Liver (tissue), 9 donors: ENCODE results near the gene RIC1. TPM values are rescaled to one million over a fixed set of nuclear protein-coding genes. Genes with fewer than 3 reads are reported as not detected.

Source experiments
- DNase-seq: peaks from one replicate; pipeline ENCODE4 v3.0.0-alpha.2; 2017; ENCODE audit warnings: low spot score
- H3K27ac ChIP-seq, 2 donors: one replicate each; pipeline ENCODE4 v1.7.0; 2013; ENCODE audit warnings: inconsistent platforms in 2 of 2, low read length in 2 of 2, control low read depth in 1 of 2, low read depth in 1 of 2, mild to moderate bottlenecking in 1 of 2
- H3K27me3 ChIP-seq, 4 donors: one replicate each; pipeline versions ENCODE4 v1.6.1 to v1.7.0; 2013; ENCODE audit warnings: low read length in 3 of 4, inconsistent platforms in 1 of 4, mild to moderate bottlenecking in 1 of 4, moderate library complexity in 1 of 4; ENCODE audit not compliant: control insufficient read depth in 4 of 4, insufficient read depth in 4 of 4
- H3K36me3 ChIP-seq, 4 donors: one replicate each; pipeline versions ENCODE4 v1.6.1 to v1.7.0; 2013; ENCODE audit warnings: low read length in 3 of 4, mild to moderate bottlenecking in 3 of 4, low read depth in 1 of 4, moderate library complexity in 1 of 4; ENCODE audit not compliant: control insufficient read depth in 4 of 4, insufficient read depth in 3 of 4
- H3K4me1 ChIP-seq, 4 donors: one replicate each; pipeline versions ENCODE4 v1.6.1 to v1.7.0; 2013; ENCODE audit warnings: low read length in 3 of 4, mild to moderate bottlenecking in 3 of 4, moderate library complexity in 1 of 4; ENCODE audit not compliant: control insufficient read depth in 4 of 4, insufficient read depth in 4 of 4
- H3K4me3 ChIP-seq, 3 donors: one replicate each; pipeline versions ENCODE4 v1.6.1 to v1.7.0; 2013; ENCODE audit warnings: low read length in 3 of 3, control low read depth in 1 of 3, low read depth in 1 of 3, mild to moderate bottlenecking in 1 of 3
- H3K9ac ChIP-seq, 2 donors: one replicate each; pipeline ENCODE4 v1.7.0; 2013; ENCODE audit warnings: low read length in 2 of 2, mild to moderate bottlenecking in 2 of 2, moderate library complexity in 2 of 2, control low read depth in 1 of 2, low read depth in 1 of 2
- H3K9me3 ChIP-seq, 4 donors: one replicate each; pipeline versions ENCODE4 v1.6.1 to v1.7.0; 2013; ENCODE audit warnings: low read length in 3 of 4; ENCODE audit not compliant: control insufficient read depth in 4 of 4
- EGR1 ChIP-seq, 2 donors: IDR thresholded peaks; 2 replicates each; pipeline ENCODE4 v1.6.1; 2016 to 2018; ENCODE audit warnings: antibody characterized with exemption in 2 of 2, low read depth in 2 of 2
- FOXA1 ChIP-seq: IDR thresholded peaks from 2 replicates; pipeline ENCODE4 v1.6.1; 2016; ENCODE audit warnings: antibody characterized with exemption
- FOXA2 ChIP-seq: IDR thresholded peaks from 2 replicates; pipeline ENCODE4 v1.6.1; 2016; ENCODE audit warnings: antibody characterized with exemption
- GABPA ChIP-seq, 2 donors: IDR thresholded peaks in 1 of 2; conservative IDR thresholded peaks in 1 of 2; 2 replicates each; pipeline ENCODE4 v1.6.1; 2016; ENCODE audit warnings: antibody characterized with exemption in 2 of 2, mild to moderate bottlenecking in 1 of 2, moderate library complexity in 1 of 2
- HNF4A ChIP-seq, 2 donors: conservative IDR thresholded peaks; 2 replicates each; pipeline ENCODE4 v1.6.1; 2016; ENCODE audit warnings: antibody characterized with exemption in 2 of 2, mild to moderate bottlenecking in 2 of 2
- HNF4G ChIP-seq: IDR thresholded peaks from 2 replicates; pipeline ENCODE4 v1.6.1; 2016; ENCODE audit warnings: antibody characterized with exemption
- JUND ChIP-seq, 2 donors: IDR thresholded peaks; 2 replicates each; pipeline ENCODE4 v1.6.1; 2016; ENCODE audit warnings: antibody characterized with exemption in 2 of 2
- MAX ChIP-seq: IDR thresholded peaks from 2 replicates; pipeline ENCODE4 v1.6.1; 2016; ENCODE audit warnings: antibody characterized with exemption
- NR2F2 ChIP-seq: IDR thresholded peaks from 2 replicates; pipeline ENCODE4 v1.6.1; 2016; ENCODE audit warnings: antibody characterized with exemption
- RAD21 ChIP-seq, 2 donors: IDR thresholded peaks; 2 replicates each; pipeline ENCODE4 v1.6.1; 2016; ENCODE audit warnings: antibody characterized with exemption in 2 of 2, mild to moderate bottlenecking in 2 of 2
- RXRA ChIP-seq, 2 donors: IDR thresholded peaks; 2 replicates each; pipeline ENCODE4 v1.6.1; 2017 to 2018; ENCODE audit warnings: antibody characterized with exemption in 2 of 2, mild to moderate bottlenecking in 1 of 2
- SP1 ChIP-seq: IDR thresholded peaks from 2 replicates; pipeline ENCODE4 v1.6.1; 2018; ENCODE audit warnings: antibody characterized with exemption, mild to moderate bottlenecking
- TAF1 ChIP-seq: conservative IDR thresholded peaks from 2 replicates; pipeline ENCODE4 v1.6.1; 2016; ENCODE audit warnings: antibody characterized with exemption, mild to moderate bottlenecking
- YY1 ChIP-seq: IDR thresholded peaks from 2 replicates; pipeline ENCODE4 v1.6.1; 2016; ENCODE audit warnings: antibody characterized with exemption, mild to moderate bottlenecking
- ZBTB33 ChIP-seq: IDR thresholded peaks from 2 replicates; pipeline ENCODE4 v1.6.1; 2016; ENCODE audit warnings: antibody characterized with exemption
- WGBS: extraction: QIAGEN DNeasy Blood & Tissue Kit; methylation state at CpG from one replicate; pipeline ENCODE4 v1.1.7; 2013; 5-methylcytosine and 5-hydroxymethylcytosine counted together
- polyA plus RNA-seq, 2 donors: library from polyadenylated mRNA; stranded (reverse) in 1 of 2; unstranded in 1 of 2; fragments of 200-250 nt in 1 of 2; fragments of >200 nt in 1 of 2; fragmentation: Nextera tagmentation in 1 of 2; extraction: Ambion mirVana in 1 of 2; gene quantifications; one replicate each; pipeline versions ENCODE4 v1.2.1 to v1.2.3, GENCODE V29; 2013 to 2015
- total RNA-seq, 2 donors: library from RNA; depleted of rRNA; stranded (reverse); fragments of >200 nt; gene quantifications; one replicate each; pipeline ENCODE4 v1.2.3, GENCODE V29; 2014
- TF ChIP-seq, protein P1 (sequence below): fragments of 150-350 bp; IDR thresholded peaks from 2 replicates; pipeline ENCODE4 v1.5.1; 2017; ENCODE audit warnings: improper control_type of control experiment, low read depth, low read length; ENCODE audit not compliant: missing input control
- TF ChIP-seq, protein P2 (sequence below): IDR thresholded peaks from 2 replicates; pipeline ENCODE4 v1.6.1; 2016; ENCODE audit warnings: antibody characterized with exemption
- TF ChIP-seq, protein P3 (sequence below): IDR thresholded peaks from 2 replicates; pipeline ENCODE4 v1.6.1; 2016; ENCODE audit warnings: antibody characterized with exemption, mild to moderate bottlenecking
- donor health status: healthy.
- donor health status: healthy.
- donor health status: healthy.
- donor health status: healthy.
- donor health status: healthy.

Gene RIC1
- total and polyA plus RNA-seq, 4 donors = 4.1 to 25.8 (median 9.8) TPM

DNA sequence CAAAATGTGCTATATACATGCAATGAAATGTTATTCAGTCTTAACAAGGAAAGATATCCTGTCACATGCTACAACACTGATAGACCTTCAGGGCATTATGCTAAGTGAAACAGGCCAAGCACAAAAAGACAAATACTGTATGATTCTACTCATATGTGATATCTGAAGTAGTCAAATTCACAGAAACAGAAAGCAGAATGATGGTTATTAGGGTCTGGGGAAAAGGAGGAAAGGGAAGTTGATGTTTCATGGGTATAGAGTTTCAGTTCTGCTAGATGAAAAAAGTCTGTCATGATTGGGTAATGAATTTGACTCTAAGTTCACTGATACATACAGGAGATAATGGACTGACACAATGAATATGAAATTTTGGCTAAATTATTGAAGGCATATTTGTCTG is 11.2 kb upstream of the RIC1 start (continued):
- no peak for TF ChIP-seq GABPA (IDR thresholded peaks at IDR 0.05 in 1 of 2, conservative IDR thresholded peaks at IDR 0.05 in 1 of 2)

- 94% methylated on average over 2 of the region's 2 CpGs for WGBS
- no peak for TF ChIP-seq JUND (IDR thresholded peaks at IDR 0.05)
- TF ChIP-seq RAD21 (IDR thresholded peaks at IDR 0.05) = no peak
- no peak for TF ChIP-seq RXRA (IDR thresholded peaks at IDR 0.05)
- TF ChIP-seq, protein P1, sequence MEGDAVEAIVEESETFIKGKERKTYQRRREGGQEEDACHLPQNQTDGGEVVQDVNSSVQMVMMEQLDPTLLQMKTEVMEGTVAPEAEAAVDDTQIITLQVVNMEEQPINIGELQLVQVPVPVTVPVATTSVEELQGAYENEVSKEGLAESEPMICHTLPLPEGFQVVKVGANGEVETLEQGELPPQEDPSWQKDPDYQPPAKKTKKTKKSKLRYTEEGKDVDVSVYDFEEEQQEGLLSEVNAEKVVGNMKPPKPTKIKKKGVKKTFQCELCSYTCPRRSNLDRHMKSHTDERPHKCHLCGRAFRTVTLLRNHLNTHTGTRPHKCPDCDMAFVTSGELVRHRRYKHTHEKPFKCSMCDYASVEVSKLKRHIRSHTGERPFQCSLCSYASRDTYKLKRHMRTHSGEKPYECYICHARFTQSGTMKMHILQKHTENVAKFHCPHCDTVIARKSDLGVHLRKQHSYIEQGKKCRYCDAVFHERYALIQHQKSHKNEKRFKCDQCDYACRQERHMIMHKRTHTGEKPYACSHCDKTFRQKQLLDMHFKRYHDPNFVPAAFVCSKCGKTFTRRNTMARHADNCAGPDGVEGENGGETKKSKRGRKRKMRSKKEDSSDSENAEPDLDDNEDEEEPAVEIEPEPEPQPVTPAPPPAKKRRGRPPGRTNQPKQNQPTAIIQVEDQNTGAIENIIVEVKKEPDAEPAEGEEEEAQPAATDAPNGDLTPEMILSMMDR = no peak
- TF ChIP-seq HNF4A (conservative IDR thresholded peaks at IDR 0.05) = no peak
- TF ChIP-seq MAX = no peak
- TF ChIP-seq ZBTB33 = no peak
- TF ChIP-seq, protein P2, sequence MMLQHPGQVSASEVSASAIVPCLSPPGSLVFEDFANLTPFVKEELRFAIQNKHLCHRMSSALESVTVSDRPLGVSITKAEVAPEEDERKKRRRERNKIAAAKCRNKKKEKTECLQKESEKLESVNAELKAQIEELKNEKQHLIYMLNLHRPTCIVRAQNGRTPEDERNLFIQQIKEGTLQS = no peak
- no peak for TF ChIP-seq HNF4G
- H3K4me1 ChIP-seq = no peaks in the 10 kb centered on the region
Observed at GRCh38 chr9:5620494-5620893, 8.4 kb upstream of the RIC1 start.

DNA sequence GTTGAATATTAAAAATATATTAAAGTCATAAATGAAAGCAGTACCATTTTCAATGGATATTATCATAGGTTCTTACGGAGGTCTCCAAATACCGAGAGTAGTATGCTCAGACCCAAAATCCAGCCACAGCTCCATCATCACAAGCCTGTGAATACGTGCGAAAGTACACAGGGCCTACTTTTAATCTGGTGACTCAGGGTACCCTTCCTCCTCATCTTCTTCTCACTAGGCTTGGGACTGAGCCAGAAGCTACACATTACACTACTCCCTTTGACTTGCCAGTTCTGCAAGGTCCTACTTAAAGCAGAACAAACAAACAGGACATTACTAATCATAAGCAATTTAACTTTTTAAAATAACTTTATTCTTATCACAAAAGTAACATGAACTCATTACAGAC is 7.6 kb upstream of the RIC1 start:
- H3K27ac ChIP-seq = no peak overlapping the region
- no peaks in the 10 kb centered on the region for H3K27me3 ChIP-seq
- no peak overlapping the region for H3K9ac ChIP-seq
- no peaks in the 10 kb centered on the region for H3K9me3 ChIP-seq
- DNase-seq = no peak
- TF ChIP-seq YY1 (no peak), MAX (no peak), EGR1 (IDR thresholded peaks at IDR 0.05; ENCODE audit: low read depth in 2 of 2) (no peak), SP1 (no peak), HNF4G (no peak), HNF4A (conservative IDR thresholded peaks at IDR 0.05) (no peak), RAD21 (IDR thresholded peaks at IDR 0.05) (no peak), TAF1 (no peak), NR2F2 (no peak), GABPA (IDR thresholded peaks at IDR 0.05 in 1 of 2, conservative IDR thresholded peaks at IDR 0.05 in 1 of 2) (no peak), ZBTB33 (no peak), FOXA2 (no peak), FOXA1 (no peak), RXRA (IDR thresholded peaks at IDR 0.05) (no peak)
- TF ChIP-seq, protein P3, sequence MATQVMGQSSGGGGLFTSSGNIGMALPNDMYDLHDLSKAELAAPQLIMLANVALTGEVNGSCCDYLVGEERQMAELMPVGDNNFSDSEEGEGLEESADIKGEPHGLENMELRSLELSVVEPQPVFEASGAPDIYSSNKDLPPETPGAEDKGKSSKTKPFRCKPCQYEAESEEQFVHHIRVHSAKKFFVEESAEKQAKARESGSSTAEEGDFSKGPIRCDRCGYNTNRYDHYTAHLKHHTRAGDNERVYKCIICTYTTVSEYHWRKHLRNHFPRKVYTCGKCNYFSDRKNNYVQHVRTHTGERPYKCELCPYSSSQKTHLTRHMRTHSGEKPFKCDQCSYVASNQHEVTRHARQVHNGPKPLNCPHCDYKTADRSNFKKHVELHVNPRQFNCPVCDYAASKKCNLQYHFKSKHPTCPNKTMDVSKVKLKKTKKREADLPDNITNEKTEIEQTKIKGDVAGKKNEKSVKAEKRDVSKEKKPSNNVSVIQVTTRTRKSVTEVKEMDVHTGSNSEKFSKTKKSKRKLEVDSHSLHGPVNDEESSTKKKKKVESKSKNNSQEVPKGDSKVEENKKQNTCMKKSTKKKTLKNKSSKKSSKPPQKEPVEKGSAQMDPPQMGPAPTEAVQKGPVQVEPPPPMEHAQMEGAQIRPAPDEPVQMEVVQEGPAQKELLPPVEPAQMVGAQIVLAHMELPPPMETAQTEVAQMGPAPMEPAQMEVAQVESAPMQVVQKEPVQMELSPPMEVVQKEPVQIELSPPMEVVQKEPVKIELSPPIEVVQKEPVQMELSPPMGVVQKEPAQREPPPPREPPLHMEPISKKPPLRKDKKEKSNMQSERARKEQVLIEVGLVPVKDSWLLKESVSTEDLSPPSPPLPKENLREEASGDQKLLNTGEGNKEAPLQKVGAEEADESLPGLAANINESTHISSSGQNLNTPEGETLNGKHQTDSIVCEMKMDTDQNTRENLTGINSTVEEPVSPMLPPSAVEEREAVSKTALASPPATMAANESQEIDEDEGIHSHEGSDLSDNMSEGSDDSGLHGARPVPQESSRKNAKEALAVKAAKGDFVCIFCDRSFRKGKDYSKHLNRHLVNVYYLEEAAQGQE = no peak
- TF ChIP-seq, protein P2 = no peak
- WGBS = 91% methylated on average over 4 of the region's 4 CpGs
- no peak overlapping the region for H3K4me3 ChIP-seq
- H3K4me1 ChIP-seq = no peaks in the 10 kb centered on the region
- H3K36me3 ChIP-seq = no peaks in the 10 kb centered on the region

More at GRCh38 chr9:5620494-5620893, 8.4 kb upstream of the RIC1 start:
- H3K27ac ChIP-seq = no peak overlapping the region
- H3K9ac ChIP-seq = no peak overlapping the region
- H3K9me3 ChIP-seq = no peaks in the 10 kb centered on the region
- H3K4me3 ChIP-seq = no peak overlapping the region
- no peak for DNase-seq
- H3K36me3 ChIP-seq = no peaks in the 10 kb centered on the region
- no peaks in the 10 kb centered on the region for H3K27me3 ChIP-seq
